GM12878 (cell line): ENCODE data around the gene ROR2. TPM values are rescaled to one million over a fixed set of nuclear protein-coding genes. Genes with fewer than 3 reads are reported as not detected.

Experiments used
- ATAC-seq: fragments of 200-7000 bp; cut with Tn5 transposase; 3 replicates; pipeline ENCODE4 v1.9.1; 2020; ENCODE audit warnings: mild to moderate bottlenecking, moderate library complexity
- BruUV-seq: library from RNA; stranded (reverse); fragments of 400-500 nt; replicated peaks from 2 replicates; lab custom pipeline; 2021; lab: Mats Ljungman, UMichigan
- CTCF ChIA-PET: fragments of 300-600 bp; sonication (Branson Sonifier 250); formaldehyde crosslinking; extraction: SDS; loops from one replicate; lab custom pipeline; 2021; ENCODE audit warnings: inconsistent platforms; lab: Yijun Ruan, JAX
- POLR2A ChIA-PET: fragments of 350-600 bp; formaldehyde crosslinking; extraction: SDS; loops from one replicate; lab custom pipeline; 2021; ENCODE audit warnings: inconsistent platforms; lab: Charles Lee
- RAD21 ChIA-PET: fragments of 300-600 bp; sonication (Branson Sonifier 250); formaldehyde crosslinking; loops from one replicate; lab custom pipeline; 2023; ENCODE audit warnings: antibody characterized with exemption; ENCODE audit not compliant: unreplicated experiment; lab: Charles Lee
- SMC1A ChIA-PET: fragments of 300-600 bp; sonication (Branson Sonifier 250); formaldehyde crosslinking; loops from one replicate; lab custom pipeline; 2023; ENCODE audit not compliant: unreplicated experiment, uncharacterized antibody; lab: Charles Lee
- DNase-seq: peaks from one replicate; pipeline ENCODE4 v3.0.0-alpha.2; 2011; ENCODE audit warnings: low read depth, low spot score
- FAIRE-seq: peaks from 3 replicates; lab custom pipeline; 2011; peaks lifted over from hg19 to GRCh38; lab: Jason Lieb, UNC
- H2AFZ ChIP-seq: 2 replicates; pipeline ENCODE4 v1.6.0; 2011; ENCODE audit warnings: low read depth, low read length, control low read depth; ENCODE audit not compliant: control insufficient read depth
- H3K27ac ChIP-seq: 2 replicates; pipeline ENCODE4 v1.5.1; 2011; ENCODE audit warnings: control low read depth; ENCODE audit not compliant: control insufficient read depth, insufficient read depth
- H3K27me3 ChIP-seq, 2 experiments: replicated peaks in 1 of 2; 2 replicates each; pipeline versions ENCODE4 v1.6.0 to v1.6.1; 2011; ENCODE audit warnings: low read length in 1 of 2; ENCODE audit not compliant: control insufficient read depth in 2 of 2, insufficient read depth in 2 of 2
- H3K36me3 ChIP-seq, 2 experiments: 2 replicates each; pipeline ENCODE4 v1.5.1; 2011; ENCODE audit warnings: low read length in 1 of 2; ENCODE audit not compliant: control insufficient read depth in 2 of 2, insufficient read depth in 2 of 2
- H3K4me1 ChIP-seq: 2 replicates; pipeline ENCODE4 v1.6.1; 2011; ENCODE audit warnings: mild to moderate bottlenecking, low read length, moderate library complexity, mixed read lengths; ENCODE audit not compliant: control insufficient read depth, insufficient read depth
- H3K4me2 ChIP-seq: 2 replicates; pipeline ENCODE4 v1.6.0; 2011; ENCODE audit warnings: control low read depth; ENCODE audit not compliant: control insufficient read depth, insufficient read depth
- H3K4me3 ChIP-seq: fragments of 200-600 bp; sonication (generic); 2 replicates; pipeline ENCODE4 v1.5.1; 2016
- H3K79me2 ChIP-seq: 2 replicates; pipeline ENCODE4 v1.6.0; 2011; ENCODE audit warnings: low read length; ENCODE audit not compliant: control insufficient read depth, insufficient read depth
- H3K9ac ChIP-seq: 2 replicates; pipeline ENCODE4 v1.8.0; 2011; ENCODE audit warnings: low read length, control low read depth, mixed read lengths; ENCODE audit not compliant: control insufficient read depth, insufficient read depth
- H3K9me3 ChIP-seq: replicated peaks from 3 replicates; pipeline ENCODE4 v1.5.1; 2011; ENCODE audit warnings: mild to moderate bottlenecking, low read length; ENCODE audit not compliant: control insufficient read depth, insufficient read depth
- H4K20me1 ChIP-seq: 2 replicates; pipeline ENCODE4 v1.6.0; 2011; ENCODE audit not compliant: control insufficient read depth, insufficient read depth
- BCL11A ChIP-seq: IDR thresholded peaks from 2 replicates; pipeline ENCODE4 v1.6.1; 2011; ENCODE audit warnings: low read depth, low read length
- BRCA1 ChIP-seq: IDR thresholded peaks from 2 replicates; pipeline ENCODE4 v1.6.1; 2011; ENCODE audit warnings: low read depth, low read length, improper control_type of control experiment
- CEBPB ChIP-seq, 2 experiments: fragments of 150-350 bp in 1 of 2; IDR thresholded peaks; 2 replicates each; pipeline ENCODE4 v1.6.1; 2012 to 2014; ENCODE audit warnings: low read depth in 2 of 2, low read length in 2 of 2, borderline replicate concordance in 1 of 2, inconsistent platforms in 1 of 2
- CREB1 ChIP-seq: IDR thresholded peaks from 2 replicates; pipeline ENCODE4 v1.6.1; 2012; ENCODE audit warnings: low read depth, mild to moderate bottlenecking, inconsistent platforms
- E2F4 ChIP-seq: IDR thresholded peaks from 2 replicates; pipeline ENCODE4 v1.6.1; 2012; ENCODE audit warnings: low read depth, low read length, improper control_type of control experiment
- GATAD2B ChIP-seq: fragments of 450-650 bp; conservative IDR thresholded peaks from 2 replicates; pipeline ENCODE4 v1.6.1; 2017; ENCODE audit warnings: low read depth, mild to moderate bottlenecking, moderate library complexity
- HCFC1 ChIP-seq: fragments of 150-350 bp; IDR thresholded peaks from 2 replicates; pipeline ENCODE4 v1.6.1; 2014; ENCODE audit warnings: low read length
- IKZF1 ChIP-seq: fragments of 450-650 bp; conservative IDR thresholded peaks from 2 replicates; pipeline ENCODE4 v1.6.1; 2017; ENCODE audit warnings: antibody characterized with exemption, mild to moderate bottlenecking
- LARP7 ChIP-seq: fragments of 450-650 bp; IDR thresholded peaks from 2 replicates; pipeline ENCODE4 v1.6.1; 2017; ENCODE audit warnings: mild to moderate bottlenecking
- MAX ChIP-seq: IDR thresholded peaks from 2 replicates; pipeline ENCODE4 v1.6.1; 2012; ENCODE audit warnings: low read depth, low read length, improper control_type of control experiment
- NFYB ChIP-seq: IDR thresholded peaks from 2 replicates; pipeline ENCODE4 v1.6.1; 2011; ENCODE audit warnings: low read depth, mild to moderate bottlenecking, low read length, improper control_type of control experiment, moderate library complexity; ENCODE audit not compliant: insufficient read depth
- NR2C1 ChIP-seq: fragments of 450-650 bp; IDR thresholded peaks from 2 replicates; pipeline ENCODE4 v1.6.1; 2017; ENCODE audit warnings: antibody characterized with exemption, mild to moderate bottlenecking, moderate library complexity
- RCOR1 ChIP-seq: conservative IDR thresholded peaks from 2 replicates; pipeline ENCODE4 v1.6.1; 2012; ENCODE audit warnings: low read depth, low read length, improper control_type of control experiment
- RELA ChIP-seq: fragments of 450-650 bp; IDR thresholded peaks from 2 replicates; pipeline ENCODE4 v1.8.0; 2014; ENCODE audit warnings: borderline replicate concordance; ENCODE audit not compliant: partially characterized antibody
- TCF3 ChIP-seq: IDR thresholded peaks from 2 replicates; pipeline ENCODE4 v1.6.1; 2012; ENCODE audit warnings: low read depth, mild to moderate bottlenecking, low read length, borderline replicate concordance; ENCODE audit not compliant: insufficient read depth
- ZNF384 ChIP-seq: IDR thresholded peaks from 2 replicates; pipeline ENCODE4 v1.6.1; 2012; ENCODE audit warnings: low read depth, mild to moderate bottlenecking, low read length, improper control_type of control experiment, borderline replicate concordance
- WGBS: methylation state at CpG from one replicate; pipeline ENCODE4 v1.1.6; 2016; ENCODE audit warnings: low lambda C conversion rate; ENCODE audit not compliant: insufficient replicate concordance, insufficient coverage; ENCODE audit errors: missing lambda C conversion rate; 5-methylcytosine and 5-hydroxymethylcytosine counted together
- in situ Hi-C: fragments of 300-500 bp; cut with MboI; formaldehyde crosslinking; loops from 9 replicates; pipeline ENCODE4 v1.14.3; 2018; ENCODE audit warnings: mixed read lengths
- intact Hi-C: fragments of 100-400 bp; cut with micrococcal nuclease; formaldehyde crosslinking; loops from one replicate; pipeline ENCODE4 v1.14.2; 2022; ENCODE audit not compliant: unreplicated experiment
- polyA plus RNA-seq, 11 experiments: library from polyadenylated mRNA; depleted of rRNA in 4 of 11; unstranded in 6 of 11; stranded (reverse) in 5 of 11; fragments of >200 nt; fragmentation: Nextera tagmentation in 4 of 11; fragmentation: Illumina TruSeq in 1 of 11; extraction: Ambion mirVana in 4 of 11; extraction: Trizol in 1 of 11; gene quantifications; 1 replicate in 1 of 11; 2 replicates in 10 of 11; pipeline versions ENCODE4 v1.2.1 to v1.2.3, GENCODE V29; 2011 to 2016; ENCODE audit warnings: inconsistent platforms in 2 of 11, missing spikeins in 2 of 11, low read depth in 1 of 11
- total RNA-seq, 4 experiments: library from RNA; depleted of rRNA in 3 of 4; stranded (reverse); fragments of >200 nt in 3 of 4; fragmentation: Illumina TruSeq in 1 of 4; extraction: Trizol in 1 of 4; gene quantifications; 2 replicates each; pipeline versions ENCODE4 v1.2.1 to v1.2.3, GENCODE V29; 2013 to 2021
- TF ChIP-seq, protein P1 (sequence below): IDR thresholded peaks from 2 replicates; pipeline ENCODE4 v1.6.1; 2012; ENCODE audit warnings: low read length, inconsistent platforms
- TF ChIP-seq, protein P2 (sequence below): fragments of 450-650 bp; formaldehyde crosslinking; IDR thresholded peaks from 2 replicates; pipeline ENCODE4 v1.4.0; 2020; ENCODE audit warnings: mild to moderate bottlenecking, moderate library complexity

The ROR2 gene
- total and polyA plus RNA-seq, 10 of the 15 experiments (the other 5 are each of a cell fraction or from before 2014, with no cell fraction given) = 0.03 to 0.05 TPM; not detected in 8

- TF ChIP-seq RELA (no peak), NR2C1 (no peak), LARP7 (no peak), GATAD2B (no peak), RCOR1 (no peak), CREB1 (no peak), NFYB (no peak), TCF3 (no peak), IKZF1 (no peak), ZNF384 (no peak)
- TF ChIP-seq, all 136 proteins: peak for 0
Measured at GRCh38 chr9:91757782-91758181, 192.2 kb downstream of the ROR2 start (continued).

GRCh38 chr9:91756510-91756780, 193.6 kb downstream of the ROR2 start:
- Histone ChIP-seq H3K4me2 (no peak overlapping the region), H3K9ac (no peak overlapping the region), H3K27me3 (no peaks in the 10 kb centered on the region; a peak in 1 of 4 replicates), H4K20me1 (no peaks in the 10 kb centered on the region), H2AFZ (no peak overlapping the region), H3K27ac (no peak overlapping the region), H3K4me3 (no peak overlapping the region), H3K9me3 (no peaks in the 10 kb centered on the region), H3K4me1 (no peaks in the 10 kb centered on the region; the same call in 1 of the 2 replicates), H3K79me2 (no peaks in the 10 kb centered on the region), H3K36me3 (no peaks in the 10 kb centered on the region)
- 34% methylated on average over 4 of the region's 4 CpGs for WGBS
- no TSS peak for BruUV-seq
- in situ Hi-C loops = no loop called here
- ChIA-PET POLR2A (no interaction called here), RAD21 (no interaction called here), SMC1A (no interaction called here), CTCF (no interaction called here)
- no peak for FAIRE-seq
- intact Hi-C loops = no loop called here
- DNase-seq = no peak
- no peak for ATAC-seq
- no peak for TF ChIP-seq HCFC1
- no peak for TF ChIP-seq MAX
- TF ChIP-seq CEBPB (IDR thresholded peaks at IDR 0.05; ENCODE audit: borderline replicate concordance in 1 of 2, low read depth in 2 of 2, low read length in 2 of 2) = no peak
- TF ChIP-seq, protein P1, sequence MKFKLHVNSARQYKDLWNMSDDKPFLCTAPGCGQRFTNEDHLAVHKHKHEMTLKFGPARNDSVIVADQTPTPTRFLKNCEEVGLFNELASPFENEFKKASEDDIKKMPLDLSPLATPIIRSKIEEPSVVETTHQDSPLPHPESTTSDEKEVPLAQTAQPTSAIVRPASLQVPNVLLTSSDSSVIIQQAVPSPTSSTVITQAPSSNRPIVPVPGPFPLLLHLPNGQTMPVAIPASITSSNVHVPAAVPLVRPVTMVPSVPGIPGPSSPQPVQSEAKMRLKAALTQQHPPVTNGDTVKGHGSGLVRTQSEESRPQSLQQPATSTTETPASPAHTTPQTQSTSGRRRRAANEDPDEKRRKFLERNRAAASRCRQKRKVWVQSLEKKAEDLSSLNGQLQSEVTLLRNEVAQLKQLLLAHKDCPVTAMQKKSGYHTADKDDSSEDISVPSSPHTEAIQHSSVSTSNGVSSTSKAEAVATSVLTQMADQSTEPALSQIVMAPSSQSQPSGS = no peak
- TF ChIP-seq BRCA1 = no peak
- TF ChIP-seq BCL11A = no peak
- TF ChIP-seq, protein P2, sequence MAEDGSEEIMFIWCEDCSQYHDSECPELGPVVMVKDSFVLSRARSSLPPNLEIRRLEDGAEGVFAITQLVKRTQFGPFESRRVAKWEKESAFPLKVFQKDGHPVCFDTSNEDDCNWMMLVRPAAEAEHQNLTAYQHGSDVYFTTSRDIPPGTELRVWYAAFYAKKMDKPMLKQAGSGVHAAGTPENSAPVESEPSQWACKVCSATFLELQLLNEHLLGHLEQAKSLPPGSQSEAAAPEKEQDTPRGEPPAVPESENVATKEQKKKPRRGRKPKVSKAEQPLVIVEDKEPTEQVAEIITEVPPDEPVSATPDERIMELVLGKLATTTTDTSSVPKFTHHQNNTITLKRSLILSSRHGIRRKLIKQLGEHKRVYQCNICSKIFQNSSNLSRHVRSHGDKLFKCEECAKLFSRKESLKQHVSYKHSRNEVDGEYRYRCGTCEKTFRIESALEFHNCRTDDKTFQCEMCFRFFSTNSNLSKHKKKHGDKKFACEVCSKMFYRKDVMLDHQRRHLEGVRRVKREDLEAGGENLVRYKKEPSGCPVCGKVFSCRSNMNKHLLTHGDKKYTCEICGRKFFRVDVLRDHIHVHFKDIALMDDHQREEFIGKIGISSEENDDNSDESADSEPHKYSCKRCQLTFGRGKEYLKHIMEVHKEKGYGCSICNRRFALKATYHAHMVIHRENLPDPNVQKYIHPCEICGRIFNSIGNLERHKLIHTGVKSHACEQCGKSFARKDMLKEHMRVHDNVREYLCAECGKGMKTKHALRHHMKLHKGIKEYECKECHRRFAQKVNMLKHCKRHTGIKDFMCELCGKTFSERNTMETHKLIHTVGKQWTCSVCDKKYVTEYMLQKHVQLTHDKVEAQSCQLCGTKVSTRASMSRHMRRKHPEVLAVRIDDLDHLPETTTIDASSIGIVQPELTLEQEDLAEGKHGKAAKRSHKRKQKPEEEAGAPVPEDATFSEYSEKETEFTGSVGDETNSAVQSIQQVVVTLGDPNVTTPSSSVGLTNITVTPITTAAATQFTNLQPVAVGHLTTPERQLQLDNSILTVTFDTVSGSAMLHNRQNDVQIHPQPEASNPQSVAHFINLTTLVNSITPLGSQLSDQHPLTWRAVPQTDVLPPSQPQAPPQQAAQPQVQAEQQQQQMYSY (CRISPR knock-in tag) = no peak
- no peak for TF ChIP-seq E2F4
